Measurements from ENCODE around the gene UBE2S.
A peak's percentile ranks its signal among the peaks of the same experiment; 100 is the strongest.

Gene UBE2S

GRCh38 chr19:55383279-55384130 lies 24.1 kb downstream of the UBE2S start:
- DNase-seq: peak; percentile 43 to 68

DNA sequence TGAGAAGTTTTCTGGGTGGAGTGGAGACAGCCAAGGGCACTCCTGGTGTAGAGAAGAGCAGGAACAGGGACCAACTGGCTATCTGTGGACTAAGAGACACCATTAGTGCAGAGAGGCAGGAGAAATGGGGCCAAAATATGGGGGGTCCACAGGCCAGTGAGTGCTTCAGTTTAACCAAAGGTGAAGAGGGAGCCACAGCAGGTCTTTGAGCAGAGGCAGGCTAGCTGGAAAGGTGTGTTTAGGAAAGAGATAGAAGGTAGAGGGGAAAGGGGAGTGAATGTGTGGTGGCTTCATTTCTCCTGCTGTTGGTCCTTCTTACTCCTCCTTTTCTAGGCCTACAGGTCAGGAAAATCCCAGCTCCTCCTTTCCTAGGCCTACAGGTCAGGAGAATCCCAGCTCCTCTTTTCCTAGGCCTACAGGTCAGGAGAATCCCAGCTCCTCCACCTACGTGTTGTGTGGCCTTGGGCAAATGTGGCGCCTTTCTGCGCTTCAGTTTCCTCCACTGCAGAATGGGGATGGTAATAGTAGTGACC lies 25.0 kb downstream of the UBE2S start:
- DNase-seq: no peak

GRCh38 chr19:55382013-55382412 lies 25.6 kb downstream of the UBE2S start:
- DNase-seq: no peak

GRCh38 chr19:55379174-55379573 lies 28.4 kb downstream of the UBE2S start:
- no peak for DNase-seq

- DNase-seq: no peak
Measured at GRCh38 chr19:55377356-55378131, 30.0 kb downstream of the UBE2S start.

DNA sequence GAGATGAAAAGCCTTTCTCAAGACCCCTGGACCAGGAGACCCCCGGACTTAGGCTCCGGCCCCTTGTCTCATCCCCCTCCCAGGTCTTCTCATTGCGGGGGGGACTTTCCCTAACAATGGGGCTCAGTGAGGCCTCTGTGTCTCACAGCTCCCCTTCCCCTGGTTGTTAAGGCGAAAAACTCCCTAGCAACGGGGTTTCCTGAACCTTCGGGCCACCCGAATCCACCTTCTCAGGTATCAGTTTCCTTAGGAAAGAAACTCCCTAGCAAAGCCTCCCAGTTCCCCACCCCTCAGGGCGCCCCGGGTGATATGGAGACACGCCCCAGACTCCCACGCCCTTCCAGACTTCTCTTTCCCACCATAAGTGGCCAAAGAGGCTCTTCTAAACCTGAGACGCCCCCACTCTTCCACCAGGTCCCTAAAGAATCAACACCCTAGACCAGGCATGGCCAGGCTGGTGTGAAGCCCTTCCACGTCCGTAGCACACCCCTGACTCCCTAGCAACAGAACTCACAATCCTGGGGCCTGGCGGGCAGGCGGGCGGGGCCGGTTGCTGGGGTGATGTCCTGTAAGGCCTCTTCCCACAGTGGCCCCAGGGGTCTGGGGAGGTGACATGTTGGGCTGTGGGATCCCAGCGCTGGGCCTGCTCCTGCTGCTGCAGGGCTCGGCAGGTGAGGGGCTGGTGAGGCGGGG lies 31.2 kb downstream of the UBE2S start, which contains the start of gene TMEM190:
TMEM190 (plus strand) TSS at position 586 of the 693 bp plus-strand sequence; CDS start at position 614, 28 bp downstream.
- DNase-seq: no peak

- DNase-seq: no peak
Measured at GRCh38 chr19:55373993-55374757, 33.4 kb downstream of the UBE2S start.

GRCh38 chr19:55373306-55373992 lies 34.1 kb downstream of the UBE2S start:
- DNase-seq: no peak

GRCh38 chr19:55372316-55373081 lies 35.1 kb downstream of the UBE2S start:
- DNase-seq: no peak

- DNase-seq: no peak
Measured at GRCh38 chr19:55370305-55370988, 37.1 kb downstream of the UBE2S start, which contains the start of gene IL11. TSS of gene IL11 (minus strand) at chr19:55370463. CDS start at chr19:55370310, 153 bp downstream.

DNA sequence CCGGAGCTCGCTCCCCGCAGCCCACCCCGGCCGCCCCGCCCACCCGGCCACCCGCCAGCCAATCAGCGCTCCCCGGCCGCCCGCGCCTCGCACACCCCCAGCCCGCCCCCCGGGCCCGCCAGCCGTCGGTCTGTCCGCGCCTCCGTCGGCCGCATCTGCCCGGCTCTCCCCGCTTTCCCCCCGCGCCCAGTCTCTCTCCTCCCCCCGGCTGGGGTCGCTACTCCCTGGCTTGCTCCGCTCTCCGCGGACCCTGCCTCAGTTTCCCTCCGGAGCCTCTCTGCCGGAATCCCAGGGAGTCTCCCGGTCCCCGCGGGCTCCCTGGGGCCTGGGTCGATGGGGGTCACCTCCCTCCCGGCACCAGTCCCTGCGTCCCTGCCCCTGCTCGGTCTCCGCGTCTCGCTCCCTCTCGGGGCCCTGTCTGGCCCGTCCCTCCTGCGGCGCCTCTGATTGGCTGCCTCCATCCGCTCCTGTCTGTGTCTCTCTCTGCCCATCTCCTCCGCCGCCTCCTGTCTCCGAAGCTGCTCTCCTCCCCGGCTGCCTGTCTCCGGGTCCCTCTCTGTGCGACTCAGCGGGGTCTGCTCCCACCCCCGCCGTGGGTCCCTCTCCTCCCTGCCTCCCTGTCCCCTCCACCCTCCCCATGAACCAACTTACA lies 37.8 kb downstream of the UBE2S start:
- no peak for DNase-seq

GRCh38 chr19:55368701-55369563 lies 38.7 kb downstream of the UBE2S start:
- DNase-seq: peak; percentile 44 to 51

DNA sequence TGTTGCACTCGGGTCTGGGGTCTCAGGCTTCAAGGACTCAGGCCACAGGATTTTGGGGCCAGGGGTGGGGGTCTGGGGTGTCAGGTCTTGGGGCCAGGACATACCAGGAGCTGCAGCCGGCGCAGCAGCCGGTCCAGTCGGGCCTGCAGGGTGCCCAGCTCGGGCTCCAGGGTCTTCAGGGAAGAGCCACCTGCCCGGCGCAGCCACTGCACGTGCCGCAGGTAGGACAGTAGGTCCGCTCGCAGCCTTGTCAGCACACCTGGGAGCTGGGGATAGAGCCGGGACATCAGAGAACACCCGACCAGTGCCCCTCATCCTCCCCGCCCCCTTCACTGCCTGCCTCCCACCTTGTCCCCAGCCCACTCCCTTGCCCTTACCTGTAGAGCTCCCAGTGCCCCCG lies 39.5 kb downstream of the UBE2S start:
- DNase-seq: no peak

DNA sequence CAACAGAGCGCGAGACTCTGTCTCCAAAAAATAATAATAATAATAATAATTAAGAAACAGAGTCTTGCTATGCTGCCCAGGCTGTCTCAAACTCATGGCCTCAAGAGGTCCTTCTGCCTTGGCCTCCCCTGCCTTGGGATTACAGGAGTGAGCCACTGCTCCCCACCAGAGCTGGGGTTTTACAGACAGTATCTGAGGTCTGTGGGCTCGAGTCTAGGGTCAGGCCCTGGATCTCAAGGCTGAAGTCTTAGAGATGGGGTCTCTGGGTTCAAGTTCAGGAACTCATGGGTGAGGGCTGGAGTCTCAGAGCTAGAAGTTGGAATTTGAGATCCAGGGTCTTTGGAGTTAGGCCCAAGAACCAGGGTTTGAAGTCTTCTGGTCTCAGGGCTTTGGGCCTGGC lies 40.8 kb downstream of the UBE2S start:
- no peak for DNase-seq

DNA sequence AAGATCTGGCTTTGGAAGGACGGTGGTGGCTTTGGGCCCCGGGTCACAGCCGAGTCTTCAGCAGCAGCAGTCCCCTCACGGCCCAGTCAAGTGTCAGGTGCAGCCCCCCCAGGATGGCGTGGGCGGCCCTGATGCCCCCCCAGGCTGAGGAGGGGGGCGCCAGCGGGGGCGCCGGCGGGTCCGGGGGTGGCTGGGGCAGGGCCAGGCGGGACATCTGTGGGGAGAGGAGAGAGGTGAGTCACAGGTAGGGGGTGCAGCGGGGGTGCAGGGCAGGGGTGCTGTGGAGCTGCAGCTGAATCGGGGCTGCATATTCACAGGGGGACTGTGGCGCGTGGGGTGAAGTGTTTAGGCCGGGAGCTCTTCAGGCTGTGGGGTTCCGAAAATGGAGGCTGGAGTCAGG lies 41.6 kb downstream of the UBE2S start:
- DNase-seq: no peak

- no peak for DNase-seq
Measured at GRCh38 chr19:55365245-55365644, 42.3 kb downstream of the UBE2S start.

DNA sequence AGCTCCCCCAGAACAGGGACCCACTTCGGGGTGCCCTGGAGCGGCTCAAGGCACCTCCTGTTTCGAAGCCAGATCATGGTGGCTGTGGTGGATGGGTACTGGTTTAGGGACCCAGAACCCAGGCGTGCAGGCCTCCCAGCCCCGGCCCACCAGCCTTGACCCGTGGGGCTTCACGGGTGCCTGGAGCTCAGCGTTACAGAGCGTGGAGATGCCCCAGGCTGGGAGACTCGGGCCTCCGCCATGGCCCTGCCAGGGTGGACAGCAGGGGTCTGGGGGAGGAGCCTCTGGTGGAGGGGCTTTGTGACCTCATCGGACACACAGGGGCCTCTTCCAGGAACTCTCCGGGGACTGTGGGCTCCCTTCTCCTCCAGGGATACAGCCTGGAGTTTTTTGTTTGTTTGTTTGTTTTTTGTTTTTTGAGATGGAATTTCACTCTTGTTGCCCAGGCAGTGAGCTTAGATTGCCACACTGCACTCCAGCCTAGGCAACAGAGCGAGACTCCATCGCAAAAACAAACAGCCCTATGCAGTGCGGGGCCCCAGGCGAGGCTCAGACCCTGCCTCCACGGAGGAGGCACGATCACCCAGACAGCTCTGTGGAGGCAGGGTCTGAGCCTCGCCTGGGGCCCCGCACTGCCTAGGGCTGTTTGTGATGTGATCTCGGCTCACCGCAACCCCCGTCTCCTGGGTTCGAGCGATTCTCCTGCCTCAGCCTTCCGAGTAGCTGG lies 44.4 kb downstream of the UBE2S start, which contains the start of gene GARIN5B:
GARIN5B (minus strand) TSS at position 271 of the 727 bp plus-strand sequence; CDS start at position 77, 194 bp downstream.
- no peak for DNase-seq

All from inflammatory macrophage (primary cell).